Forelimb muscle (tissue), 1 donor: Measurements from ENCODE around the gene ACOXL. TPM values are rescaled to one million over a fixed set of nuclear protein-coding genes. Genes with fewer than 3 reads are reported as not detected.

Experiments
- DNase-seq: peaks from one replicate; pipeline ENCODE4 v3.0.0-alpha.2; 2013; ENCODE audit warnings: low read depth
- polyA plus RNA-seq: library from polyadenylated mRNA; unstranded; fragments of 120-200 nt; gene quantifications from one replicate; pipeline ENCODE4 v1.2.1, GENCODE V29; 2013; ENCODE audit not compliant: insufficient read length

ACOXL gene
- polyA plus RNA-seq, 1 donor, result 0.11 TPM

DNA sequence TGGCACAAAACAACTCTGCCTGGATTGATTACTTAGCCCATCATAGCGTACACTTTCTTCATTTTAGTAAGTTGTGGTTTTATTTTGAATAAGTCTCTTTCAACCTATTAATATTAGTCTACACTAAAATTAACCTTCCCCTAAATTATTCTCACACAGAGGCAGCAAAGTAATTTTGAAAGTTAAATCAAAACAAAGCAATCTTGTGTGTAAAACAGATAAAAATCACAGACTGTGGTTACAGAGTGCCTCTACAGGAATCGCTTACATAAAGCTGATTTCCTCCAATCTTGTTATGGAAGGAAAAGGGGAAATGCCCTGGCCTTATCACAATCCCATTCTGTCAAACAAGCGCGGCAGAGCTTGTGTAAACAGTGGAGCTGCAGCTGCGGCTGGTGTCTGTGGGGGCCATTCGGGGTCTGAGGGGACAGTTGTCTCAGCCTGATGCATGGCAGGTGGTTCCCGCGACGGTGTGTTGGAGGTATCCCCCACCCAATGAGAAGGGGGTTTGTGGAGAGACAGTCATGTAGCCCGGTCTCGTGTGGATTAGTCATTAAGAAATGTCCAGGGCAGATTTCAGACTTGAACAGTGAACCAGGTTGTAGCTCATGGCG lies 430.5 kb downstream of the ACOXL start:
- no peak for DNase-seq

DNA sequence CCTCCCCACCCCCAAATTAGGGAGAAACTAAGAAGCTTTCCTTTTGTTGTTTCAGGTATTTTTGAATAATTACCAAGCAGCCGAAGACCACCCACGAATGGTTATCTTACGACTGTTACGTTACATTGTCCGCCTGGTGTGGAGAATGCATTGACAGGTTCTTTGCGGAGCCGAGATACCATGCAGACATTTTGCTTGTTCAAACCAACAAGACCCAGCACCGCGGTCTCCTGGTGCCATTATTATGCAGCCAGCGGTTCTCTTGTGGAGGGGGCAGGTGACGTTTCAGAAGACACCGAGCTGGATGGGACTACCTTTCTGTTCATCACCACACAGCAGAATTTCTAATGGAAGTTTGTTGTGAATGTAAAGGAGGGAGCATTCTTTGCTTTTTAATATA lies 431.7 kb downstream of the ACOXL start:
- DNase-seq, result no peak

GRCh38 chr2:111165084-111165483 lies 432.7 kb downstream of the ACOXL start:
- no peak for DNase-seq

DNA sequence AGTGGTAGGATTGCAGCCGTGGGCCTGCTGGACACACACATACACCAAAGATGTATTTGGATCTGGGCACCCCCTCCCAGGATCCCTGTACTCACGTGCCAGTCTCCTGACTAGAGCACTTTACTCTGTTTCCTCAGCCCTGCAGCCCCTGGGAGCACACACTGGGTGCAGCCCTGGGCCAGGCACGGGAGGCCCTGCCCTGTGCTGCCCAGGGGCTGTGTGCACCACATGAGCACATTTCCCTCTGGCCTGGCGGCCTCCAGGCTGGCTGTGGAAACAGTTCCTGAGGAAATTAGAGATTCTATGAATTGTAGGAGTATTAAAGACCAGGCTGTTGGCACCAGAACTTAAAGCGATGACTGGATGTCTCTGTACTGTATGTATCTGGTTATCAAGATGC lies 433.7 kb downstream of the ACOXL start:
- DNase-seq, result no peak

DNA sequence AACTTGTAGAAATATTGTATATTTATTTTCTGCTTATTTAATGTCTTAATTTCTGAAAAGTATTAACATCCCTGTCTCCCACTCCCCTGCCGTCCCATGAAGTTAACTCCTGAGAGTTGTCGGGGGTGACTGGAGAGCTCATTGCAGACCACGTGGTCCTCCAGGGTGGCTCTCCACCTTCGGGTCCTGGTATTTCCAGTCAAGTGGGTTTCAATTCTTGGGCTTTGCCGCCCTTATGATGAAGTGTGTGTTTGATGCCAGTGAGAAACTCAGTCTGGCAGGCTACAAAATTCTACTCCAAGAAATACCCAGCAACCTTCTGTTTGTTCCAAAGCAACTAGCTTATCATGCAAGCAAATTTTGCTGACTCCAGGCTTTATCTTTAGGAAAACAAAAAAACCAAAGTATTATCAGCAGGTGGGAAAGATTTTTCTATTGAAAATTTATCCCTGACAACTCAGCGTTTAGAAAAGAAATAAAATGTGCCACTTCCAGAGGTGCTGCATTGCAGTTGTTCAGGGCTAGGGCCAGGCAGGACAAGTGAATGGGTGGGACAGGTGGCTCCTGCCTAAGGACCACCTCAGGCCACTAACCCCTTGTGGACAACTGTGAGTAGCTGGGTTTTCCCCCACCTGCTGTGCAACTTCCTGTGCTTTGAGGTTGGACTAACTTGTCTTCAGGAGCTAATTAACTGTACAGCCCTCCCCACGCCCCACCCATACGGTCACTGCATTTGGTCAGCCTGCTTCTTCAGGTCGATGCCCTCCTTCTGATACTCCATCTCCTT lies 434.9 kb downstream of the ACOXL start:
- DNase-seq, result no peak

GRCh38 chr2:111167863-111168162 lies 435.4 kb downstream of the ACOXL start:
- DNase-seq, result no peak

Other genes starting within 250 kb of the ACOXL start
- 15.1 TPM for gene RGPD6, start 155.4 kb upstream of the ACOXL start, polyA plus RNA-seq
- gene BUB1, start 54.5 kb upstream of the ACOXL start, polyA plus RNA-seq, result 7.1 TPM